ENCODE measurements around the gene SSR4.

- no peak for TF ChIP-seq CTCF (conservative IDR thresholded peaks at IDR 0.05; ENCODE audit: low read length)
- no peak for TF ChIP-seq EZH2phosphoT487 (IDR thresholded peaks at IDR 0.05; ENCODE audit: borderline replicate concordance, low read depth, low read length)
These were observed 50.1 kb downstream of the SSR4 start for GRCh38 chrX:153844509-153845082.

All from OCI-LY7 (cell line).